Fibroblast of lung (primary cell): ENCODE measurements around the gene RGS21. TPM values are rescaled to one million over a fixed set of nuclear protein-coding genes. Genes with fewer than 3 reads are reported as not detected.

Experiments used
- DNase-seq, 2 donors: peaks; one replicate each; pipeline versions ENCODE4 v3.0.0 to v3.0.0-alpha.2; 2010; ENCODE audit warnings: low read depth in 2 of 2
- H2AFZ ChIP-seq: 2 replicates; pipeline ENCODE4 v1.5.1; 2012; ENCODE audit warnings: low read length, control low read depth, inconsistent platforms
- H3K27ac ChIP-seq: 2 replicates; pipeline ENCODE4 v1.5.1; 2011; ENCODE audit warnings: low read length, control low read depth; ENCODE audit not compliant: insufficient read depth
- H3K27me3 ChIP-seq: 2 replicates; pipeline ENCODE4 v1.5.1; 2011; ENCODE audit warnings: mild to moderate bottlenecking, low read length; ENCODE audit not compliant: control insufficient read depth, insufficient read depth
- H3K36me3 ChIP-seq: 2 replicates; pipeline ENCODE4 v1.5.1; 2011; ENCODE audit warnings: low read length; ENCODE audit not compliant: control insufficient read depth, insufficient read depth
- H3K4me1 ChIP-seq: 2 replicates; pipeline ENCODE4 v1.5.1; 2011; ENCODE audit warnings: low read length; ENCODE audit not compliant: control insufficient read depth, insufficient read depth; ENCODE audit errors: extremely low read depth
- H3K4me2 ChIP-seq: 2 replicates; pipeline ENCODE4 v1.5.1; 2011; ENCODE audit warnings: low read length, control low read depth; ENCODE audit not compliant: insufficient read depth; ENCODE audit errors: extremely low read depth
- H3K4me3 ChIP-seq, 4 experiments: fragments of 200-600 bp in 1 of 4; sonication (generic) in 1 of 4; replicated peaks in 1 of 4; 2 replicates each; pipeline ENCODE4 v1.5.1; 2011 to 2016; ENCODE audit warnings: low read length in 4 of 4, low read depth in 3 of 4, mild to moderate bottlenecking in 3 of 4, control low read depth in 2 of 4, inconsistent platforms in 1 of 4, mixed read lengths in 1 of 4; ENCODE audit not compliant: insufficient read depth in 1 of 4; ENCODE audit errors: control extremely low read depth in 1 of 4
- H3K79me2 ChIP-seq: 2 replicates; pipeline ENCODE4 v1.5.1; 2012; ENCODE audit warnings: mild to moderate bottlenecking, low read length, inconsistent platforms; ENCODE audit not compliant: control insufficient read depth, insufficient read depth
- H3K9ac ChIP-seq: 2 replicates; pipeline ENCODE4 v1.5.1; 2011; ENCODE audit warnings: mild to moderate bottlenecking, low read length, control low read depth; ENCODE audit not compliant: insufficient read depth
- H3K9me3 ChIP-seq: 2 replicates; pipeline ENCODE4 v1.5.1; 2012; ENCODE audit warnings: low read depth, low read length; ENCODE audit not compliant: control insufficient read depth, insufficient read depth
- H4K20me1 ChIP-seq: 2 replicates; pipeline ENCODE4 v1.5.1; 2011; ENCODE audit warnings: low read length; ENCODE audit not compliant: control insufficient read depth, insufficient read depth; ENCODE audit errors: extremely low read depth
- EZH2 ChIP-seq: IDR thresholded peaks from 2 replicates; pipeline ENCODE4 v1.5.1; 2012; ENCODE audit warnings: low read length, control low read depth, mild to moderate bottlenecking; ENCODE audit errors: missing control alignments
- polyA minus RNA-seq: library from RNA; depleted of rRNA, polyadenylated mRNA; stranded (reverse); fragments of >200 nt; gene quantifications from 2 replicates; pipeline ENCODE4 v1.2.3, GENCODE V29; 2011; ENCODE audit warnings: low replicate concordance
- polyA plus RNA-seq, 2 donors: library from polyadenylated mRNA; depleted of rRNA in 1 of 2; stranded (reverse) in 1 of 2; unstranded in 1 of 2; fragments of >200 nt; gene quantifications; 2 replicates each; pipeline ENCODE4 v1.2.1, GENCODE V29; 2011 to 2012; ENCODE audit warnings: missing spikeins in 1 of 2
- total RNA-seq: library from RNA; depleted of rRNA; stranded (reverse); fragments of >200 nt; gene quantifications from 2 replicates; pipeline ENCODE4 v1.2.1, GENCODE V29; 2014
- TF ChIP-seq, protein P1 (sequence below), 2 donors: IDR thresholded peaks in 1 of 2; conservative IDR thresholded peaks in 1 of 2; 1 replicate in 1 of 2; 2 replicates in 1 of 2; pipeline ENCODE4 v1.5.1; 2011 to 2012; ENCODE audit warnings: low read length in 2 of 2, control low read depth in 1 of 2, inconsistent platforms in 1 of 2, low read depth in 1 of 2, mild to moderate bottlenecking in 1 of 2

RGS21 gene
- total RNA-seq (not detected in 2 replicates), polyA plus RNA-seq (not detected in 2 replicates), polyA minus RNA-seq (not detected in 2 replicates)
- polyA plus RNA-seq (2012): not detected in 2 replicates

- Histone ChIP-seq H4K20me1 (no peaks in the 10 kb centered on the region), H3K4me3 (no peak within 1 kb of the TSS), H3K27me3 (no peaks in the 10 kb centered on the region), H3K27ac (no peak within 1 kb of the TSS), H3K9ac (no peak within 1 kb of the TSS), H3K4me1 (no peaks in the 10 kb centered on the region), H3K79me2 (no peaks in the 10 kb centered on the region), H3K36me3 (no peaks in the 10 kb centered on the region), H3K9me3 (no peaks in the 10 kb centered on the region), H3K4me2 (no peak within 1 kb of the TSS), H2AFZ (no peak within 1 kb of the TSS)
- DNase-seq: no peak
- TF ChIP-seq, protein P1, sequence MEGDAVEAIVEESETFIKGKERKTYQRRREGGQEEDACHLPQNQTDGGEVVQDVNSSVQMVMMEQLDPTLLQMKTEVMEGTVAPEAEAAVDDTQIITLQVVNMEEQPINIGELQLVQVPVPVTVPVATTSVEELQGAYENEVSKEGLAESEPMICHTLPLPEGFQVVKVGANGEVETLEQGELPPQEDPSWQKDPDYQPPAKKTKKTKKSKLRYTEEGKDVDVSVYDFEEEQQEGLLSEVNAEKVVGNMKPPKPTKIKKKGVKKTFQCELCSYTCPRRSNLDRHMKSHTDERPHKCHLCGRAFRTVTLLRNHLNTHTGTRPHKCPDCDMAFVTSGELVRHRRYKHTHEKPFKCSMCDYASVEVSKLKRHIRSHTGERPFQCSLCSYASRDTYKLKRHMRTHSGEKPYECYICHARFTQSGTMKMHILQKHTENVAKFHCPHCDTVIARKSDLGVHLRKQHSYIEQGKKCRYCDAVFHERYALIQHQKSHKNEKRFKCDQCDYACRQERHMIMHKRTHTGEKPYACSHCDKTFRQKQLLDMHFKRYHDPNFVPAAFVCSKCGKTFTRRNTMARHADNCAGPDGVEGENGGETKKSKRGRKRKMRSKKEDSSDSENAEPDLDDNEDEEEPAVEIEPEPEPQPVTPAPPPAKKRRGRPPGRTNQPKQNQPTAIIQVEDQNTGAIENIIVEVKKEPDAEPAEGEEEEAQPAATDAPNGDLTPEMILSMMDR (conservative IDR thresholded peaks at IDR 0.05 in 1 of 2, IDR thresholded peaks at IDR 0.05 in 1 of 2; ENCODE audit: low read depth in 1 of 2, low read length in 2 of 2): no peak
- TF ChIP-seq EZH2: no peak
These were observed at the start of gene RGS21 for GRCh38 chr1:192316942-192317450. TSS of gene RGS21 (plus strand) at chr1:192316992. CDS start at chr1:192343037, 26,045 bp downstream.

DNA sequence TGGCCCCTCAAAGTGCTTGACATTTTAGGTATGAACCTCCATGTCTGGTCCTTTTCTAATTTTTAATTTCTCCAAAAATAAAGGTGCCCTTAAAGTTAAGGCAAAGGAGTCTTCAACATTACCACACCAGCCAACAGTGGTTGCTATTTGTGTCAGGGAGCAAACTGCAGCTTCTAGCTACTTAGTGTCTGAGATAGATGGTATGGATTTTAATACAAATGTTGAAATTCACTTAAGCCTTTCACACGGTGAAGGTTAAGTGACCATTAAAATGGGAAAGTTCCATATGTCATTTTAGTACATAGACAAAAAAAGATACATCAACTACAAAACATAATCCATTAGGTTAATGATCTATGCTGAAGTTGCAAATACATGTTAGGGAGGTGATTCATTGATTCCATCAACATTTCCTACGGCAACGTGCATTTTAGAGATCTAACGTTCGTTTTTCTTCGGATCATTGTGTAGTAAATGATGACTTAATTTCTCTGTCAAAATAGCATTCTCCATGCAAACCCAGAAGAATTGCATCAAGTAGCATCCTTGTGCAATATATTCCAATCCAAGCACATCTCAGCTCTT lies 48.2 kb upstream of the RGS21 start:
- no peak overlapping the region for H2AFZ ChIP-seq
- no peak overlapping the region for H3K27ac ChIP-seq
- no peak overlapping the region for H3K4me2 ChIP-seq
- no peaks in the 10 kb centered on the region for H3K27me3 ChIP-seq
- no peaks in the 10 kb centered on the region for H3K4me1 ChIP-seq
- H4K20me1 ChIP-seq: no peaks in the 10 kb centered on the region
- H3K9me3 ChIP-seq: no peaks in the 10 kb centered on the region
- no peak overlapping the region for H3K9ac ChIP-seq
- TF ChIP-seq EZH2: no peak
- TF ChIP-seq, protein P1 (conservative IDR thresholded peaks at IDR 0.05 in 1 of 2, IDR thresholded peaks at IDR 0.05 in 1 of 2; ENCODE audit: low read depth in 1 of 2, low read length in 2 of 2): no peak
- no peaks in the 10 kb centered on the region for H3K36me3 ChIP-seq
- no peak for DNase-seq
- H3K79me2 ChIP-seq: no peaks in the 10 kb centered on the region
- no peak overlapping the region for H3K4me3 ChIP-seq

GRCh38 chr1:192270398-192270797 lies 46.4 kb upstream of the RGS21 start:
- Histone ChIP-seq H3K79me2 (no peaks in the 10 kb centered on the region), H3K9ac (no peak overlapping the region), H3K4me1 (no peaks in the 10 kb centered on the region), H3K4me3 (no peak overlapping the region), H2AFZ (no peak overlapping the region), H4K20me1 (no peaks in the 10 kb centered on the region), H3K27me3 (no peaks in the 10 kb centered on the region), H3K27ac (no peak overlapping the region), H3K9me3 (no peaks in the 10 kb centered on the region), H3K4me2 (no peak overlapping the region), H3K36me3 (no peaks in the 10 kb centered on the region)
- TF ChIP-seq, protein P1 (conservative IDR thresholded peaks at IDR 0.05 in 1 of 2, IDR thresholded peaks at IDR 0.05 in 1 of 2; ENCODE audit: low read depth in 1 of 2, low read length in 2 of 2): no peak
- TF ChIP-seq EZH2: no peak
- DNase-seq: no peak
